ENCODE results near the gene AMY2B.
"Not testable (repeated sequence)": the region's sequence is repeated elsewhere in the genome, so short reads cannot be mapped to it uniquely, and the experiment has no call there.

The AMY2B gene

DNA sequence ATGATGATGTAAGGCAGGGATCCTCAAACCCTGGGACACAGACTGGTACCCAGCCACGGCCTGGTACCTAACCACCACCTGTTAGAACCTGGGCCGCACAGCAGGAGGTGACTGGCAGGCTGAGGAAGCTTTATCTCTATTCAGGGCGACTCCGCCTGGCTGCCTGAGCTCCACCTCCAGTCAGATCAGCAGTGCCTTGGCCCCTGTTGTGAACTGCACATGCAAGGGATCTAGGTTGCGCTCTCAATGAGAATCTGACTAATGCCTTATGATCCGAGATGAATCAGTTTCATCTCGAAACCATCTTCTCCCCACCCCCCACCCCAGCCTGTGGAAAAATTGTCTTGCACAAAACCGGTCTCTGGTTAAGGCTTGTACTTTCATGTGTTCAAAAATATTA lies 41.6 kb upstream of the AMY2B start:
- Histone ChIP-seq H3K27me3 (replicated peaks) (no peaks in the 10 kb centered on the region), H3K27ac (no peak overlapping the region), H3K4me3 (ENCODE audit: low read depth, low read length) (no peak overlapping the region), H3K36me3 (replicated peaks) (no peaks in the 10 kb centered on the region)
- in situ Hi-C loops (cut with HindIII; ENCODE audit: low pct_ligation_motif_present, low sequenced_read_pairs): no loop called here
- TF ChIP-seq, protein P1, sequence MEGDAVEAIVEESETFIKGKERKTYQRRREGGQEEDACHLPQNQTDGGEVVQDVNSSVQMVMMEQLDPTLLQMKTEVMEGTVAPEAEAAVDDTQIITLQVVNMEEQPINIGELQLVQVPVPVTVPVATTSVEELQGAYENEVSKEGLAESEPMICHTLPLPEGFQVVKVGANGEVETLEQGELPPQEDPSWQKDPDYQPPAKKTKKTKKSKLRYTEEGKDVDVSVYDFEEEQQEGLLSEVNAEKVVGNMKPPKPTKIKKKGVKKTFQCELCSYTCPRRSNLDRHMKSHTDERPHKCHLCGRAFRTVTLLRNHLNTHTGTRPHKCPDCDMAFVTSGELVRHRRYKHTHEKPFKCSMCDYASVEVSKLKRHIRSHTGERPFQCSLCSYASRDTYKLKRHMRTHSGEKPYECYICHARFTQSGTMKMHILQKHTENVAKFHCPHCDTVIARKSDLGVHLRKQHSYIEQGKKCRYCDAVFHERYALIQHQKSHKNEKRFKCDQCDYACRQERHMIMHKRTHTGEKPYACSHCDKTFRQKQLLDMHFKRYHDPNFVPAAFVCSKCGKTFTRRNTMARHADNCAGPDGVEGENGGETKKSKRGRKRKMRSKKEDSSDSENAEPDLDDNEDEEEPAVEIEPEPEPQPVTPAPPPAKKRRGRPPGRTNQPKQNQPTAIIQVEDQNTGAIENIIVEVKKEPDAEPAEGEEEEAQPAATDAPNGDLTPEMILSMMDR (IDR thresholded peaks at IDR 0.05; ENCODE audit: low read depth, low read length, missing control alignments): no peak
- DNase-seq: peak; percentile 66

DNA sequence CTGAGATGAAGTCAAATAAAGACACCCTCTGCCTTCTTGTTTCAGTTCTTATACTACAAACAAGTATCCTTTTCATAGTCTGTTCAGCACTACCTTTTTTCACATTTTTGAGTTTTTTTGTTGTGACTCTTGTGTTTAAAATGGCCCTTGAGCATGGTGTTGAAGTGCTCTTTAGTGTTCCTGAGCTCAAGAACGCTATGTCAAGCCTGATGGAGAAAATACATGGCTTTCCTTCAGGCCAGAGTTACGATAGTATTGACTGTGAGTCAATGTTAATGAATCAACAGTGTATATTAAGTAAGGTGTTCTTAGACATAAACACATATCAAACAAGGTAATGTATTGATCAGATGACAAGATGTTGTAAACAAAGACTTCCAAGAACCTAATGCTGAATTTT lies 33.2 kb upstream of the AMY2B start:
- Histone ChIP-seq H3K27me3 (replicated peaks) (no peaks in the 10 kb centered on the region), H3K36me3 (replicated peaks) (peaks cover 23% of the 10 kb centered on the region), H3K27ac (no peak overlapping the region), H3K4me3 (ENCODE audit: low read depth, low read length) (no peak overlapping the region)
- DNase-seq: no peak
- TF ChIP-seq, protein P1 (IDR thresholded peaks at IDR 0.05; ENCODE audit: low read depth, low read length, missing control alignments): no peak
- in situ Hi-C loops (cut with HindIII; ENCODE audit: low pct_ligation_motif_present, low sequenced_read_pairs): no loop called here

DNA sequence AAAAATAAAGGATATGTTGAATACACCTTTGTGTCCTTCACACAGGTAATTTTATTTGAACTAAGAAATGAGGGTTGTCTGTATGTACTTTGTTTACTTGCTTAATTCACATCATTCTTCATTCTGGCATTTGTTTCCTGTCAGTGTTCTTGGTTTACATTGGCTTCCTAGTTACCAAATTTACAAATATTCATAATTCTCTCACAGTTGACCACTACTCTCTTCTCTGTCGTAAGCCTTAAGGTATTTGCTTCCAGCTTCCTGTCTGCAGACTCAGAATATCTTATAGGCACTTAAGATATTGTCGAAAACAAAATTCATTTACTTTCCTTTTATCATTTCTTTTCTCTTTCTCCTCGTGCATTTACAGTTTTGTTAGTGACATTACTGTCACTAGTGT lies 30.0 kb upstream of the AMY2B start:
- Histone ChIP-seq H3K27me3 (replicated peaks) (no peaks in the 10 kb centered on the region), H3K36me3 (replicated peaks) (peaks cover 30% of the 10 kb centered on the region), H3K27ac (no peak overlapping the region), H3K4me3 (ENCODE audit: low read depth, low read length) (no peak overlapping the region)
- in situ Hi-C loops (cut with HindIII; ENCODE audit: low pct_ligation_motif_present, low sequenced_read_pairs): no loop called here
- TF ChIP-seq, protein P1 (IDR thresholded peaks at IDR 0.05; ENCODE audit: low read depth, low read length, missing control alignments): no peak
- no peak for DNase-seq

DNA sequence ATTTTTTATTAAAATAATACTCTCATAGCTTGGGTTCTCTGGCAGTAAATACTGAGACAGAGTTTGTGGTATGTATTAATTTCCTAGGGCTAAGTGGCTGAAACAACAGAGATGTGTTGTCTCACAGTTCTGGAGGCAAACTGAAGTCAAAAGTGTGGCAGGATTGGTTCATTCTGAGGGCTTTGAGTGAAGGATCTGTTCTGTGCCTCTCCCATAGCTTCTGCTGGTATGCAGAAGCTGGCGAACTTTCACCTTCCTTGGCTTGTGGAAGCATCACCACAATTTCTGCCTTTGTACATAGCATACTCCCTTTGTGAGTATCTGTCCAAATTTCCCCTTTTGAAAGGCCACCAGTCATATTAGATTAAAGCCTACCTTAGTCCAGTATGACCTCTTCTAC lies 24.9 kb upstream of the AMY2B start:
- TF ChIP-seq, protein P1 (IDR thresholded peaks at IDR 0.05; ENCODE audit: low read depth, low read length, missing control alignments): no peak
- no peak for DNase-seq
- no peaks in the 10 kb centered on the region for H3K27me3 ChIP-seq (replicated peaks)
- in situ Hi-C loops (cut with HindIII; ENCODE audit: low pct_ligation_motif_present, low sequenced_read_pairs): no loop called here
- no peak overlapping the region for H3K4me3 ChIP-seq (ENCODE audit: low read depth, low read length)
- peaks cover 36% of the 10 kb centered on the region for H3K36me3 ChIP-seq (replicated peaks)
- no peak overlapping the region for H3K27ac ChIP-seq

DNA sequence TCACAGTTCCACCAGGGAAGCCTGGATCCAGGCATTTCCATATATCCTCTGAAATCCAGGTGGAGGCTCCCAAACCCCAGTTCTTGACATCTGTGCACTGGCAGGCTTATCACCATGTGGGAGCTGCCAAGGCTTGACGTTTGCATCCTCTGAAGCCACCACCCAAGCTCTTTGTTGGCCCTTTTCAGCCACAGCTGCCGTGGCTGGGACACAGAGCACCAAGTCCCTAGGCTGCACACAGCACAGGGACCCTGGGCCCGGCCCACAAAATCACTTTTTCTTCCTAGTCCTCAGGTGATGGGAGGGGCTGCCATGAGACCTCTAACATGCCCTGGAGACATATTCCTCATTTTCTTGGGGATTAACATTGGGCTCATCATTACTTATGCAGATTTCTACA lies 23.5 kb upstream of the AMY2B start:
- TF ChIP-seq, protein P1 (IDR thresholded peaks at IDR 0.05; ENCODE audit: low read depth, low read length, missing control alignments): no peak
- Histone ChIP-seq H3K4me3 (ENCODE audit: low read depth, low read length) (no peak overlapping the region), H3K36me3 (replicated peaks) (peaks cover 29% of the 10 kb centered on the region), H3K27ac (no peak overlapping the region), H3K27me3 (replicated peaks) (no peaks in the 10 kb centered on the region)
- in situ Hi-C loops (cut with HindIII; ENCODE audit: low pct_ligation_motif_present, low sequenced_read_pairs): no loop called here
- no peak for DNase-seq

DNA sequence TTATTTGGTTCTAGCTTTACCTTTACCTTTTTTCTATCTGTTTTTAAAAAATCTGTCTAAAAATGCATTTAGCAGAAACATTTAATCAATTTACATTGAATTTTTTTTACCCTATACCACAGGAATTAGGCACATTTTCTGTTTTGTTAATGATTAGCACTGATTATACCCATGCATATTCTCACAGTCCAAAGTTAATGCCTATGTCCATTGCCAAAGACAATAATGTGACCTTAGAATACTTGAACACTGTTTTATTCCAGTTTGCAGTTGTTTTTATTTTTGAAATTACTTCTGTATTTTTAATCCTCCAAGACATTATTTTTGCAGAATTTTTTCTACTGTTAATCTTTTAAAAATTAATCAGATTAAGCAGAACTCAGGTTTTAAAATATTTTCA lies 11.0 kb upstream of the AMY2B start:
- TF ChIP-seq, protein P1 (IDR thresholded peaks at IDR 0.05; ENCODE audit: low read depth, low read length, missing control alignments): no peak
- in situ Hi-C loops (cut with HindIII; ENCODE audit: low pct_ligation_motif_present, low sequenced_read_pairs): no loop called here
- no peak overlapping the region for H3K4me3 ChIP-seq (ENCODE audit: low read depth, low read length)
- DNase-seq: no peak
- no peaks in the 10 kb centered on the region for H3K27me3 ChIP-seq (replicated peaks)
- no peaks in the 10 kb centered on the region for H3K36me3 ChIP-seq (replicated peaks)
- H3K27ac ChIP-seq: no peak overlapping the region

DNA sequence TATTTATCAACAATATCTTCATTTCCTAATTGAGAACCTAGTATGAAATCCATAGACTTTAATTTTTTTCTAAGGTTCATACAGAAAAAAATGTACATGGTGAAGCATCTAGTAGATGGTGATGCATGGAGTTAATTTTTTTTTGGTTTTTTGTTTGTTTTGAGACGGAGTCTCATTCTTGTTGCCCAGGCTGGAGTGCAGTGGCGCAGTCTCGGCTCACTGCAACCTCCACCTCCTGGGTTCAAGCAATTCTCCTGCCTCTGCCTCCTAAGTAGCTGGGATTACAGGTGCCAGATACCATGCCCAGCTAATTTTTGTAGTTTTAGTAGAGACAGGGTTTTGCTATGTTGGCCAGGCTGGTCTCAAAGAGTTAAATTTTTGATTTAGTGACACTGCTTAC lies 10.3 kb upstream of the AMY2B start:
- H3K27ac ChIP-seq; in situ Hi-C loops (cut with HindIII; ENCODE audit: low pct_ligation_motif_present, low sequenced_read_pairs); H3K4me3 ChIP-seq (ENCODE audit: low read depth, low read length): not testable (repeated sequence)

More for the DNA sequence above, 10.3 kb upstream of the AMY2B start:
- not testable (repeated sequence) for DNase-seq; H3K27me3 ChIP-seq (replicated peaks); H3K36me3 ChIP-seq (replicated peaks)

Data from brain microvascular endothelial cell (primary cell).